ENCODE measurements around the gene HIP1. TPM values are rescaled to one million over a fixed set of nuclear protein-coding genes. Genes with fewer than 3 reads are reported as not detected.
A peak's percentile ranks its signal among the peaks of the same experiment; 100 is the strongest.

The HIP1 gene
- polyA plus RNA-seq, 3 donors = 4.3 to 14.8 (median 5.3) TPM

GRCh38 chr7:75575488-75576121 is 163.1 kb downstream of the HIP1 start:
- H3K4me3 ChIP-seq (replicated peaks in 1 of 3; ENCODE audit: low read depth in 2 of 3, low read length in 3 of 3) = no peak overlapping the region
- no peak overlapping the region for H3K27ac ChIP-seq (ENCODE audit: low read depth in 1 of 2, low read length in 2 of 2)
- H3K79me2 ChIP-seq (ENCODE audit: insufficient read depth, low read length) = no peaks in the 10 kb centered on the region
- no peak for TF ChIP-seq CTCF (IDR thresholded peaks at IDR 0.05)
- peaks cover 29 to 72% of the 10 kb centered on the region in 2 donors for H3K36me3 ChIP-seq (replicated peaks in 1 of 2; ENCODE audit: control insufficient read depth in 1 of 2, insufficient read depth in 2 of 2, low read length in 2 of 2)
- DNase-seq = no peak
- no peaks in the 10 kb centered on the region for H3K9me3 ChIP-seq (replicated peaks in 1 of 2; ENCODE audit: control insufficient read depth in 1 of 2, insufficient read depth in 1 of 2, low read length in 2 of 2)
- Mint-ChIP-seq H3K4me1 (peaks cover 2% of the 10 kb centered on the region), H3K4me3 (no peak overlapping the region), H3K27me3 (ENCODE audit: low read depth in 3 of 3) (peaks cover 0 to 3% (median 0%) of the 10 kb centered on the region in 3 donors), H3K36me3 (peaks cover 44 to 79% of the 10 kb centered on the region in 2 donors), H3K9me3 (peaks cover 0 to 2% (median 0%) of the 10 kb centered on the region in 7 donors), H3K27ac (peak overlapping the region in 2 of 7 donors; percentile 30 to 32)
- H3K9ac ChIP-seq (ENCODE audit: insufficient read depth, low read length, poor library complexity, severe bottlenecking) = no peak overlapping the region
- WGBS (ENCODE audit: insufficient coverage) = 96% methylated on average over 12 of the region's 13 CpGs
- no peaks in the 10 kb centered on the region for H3K27me3 ChIP-seq (ENCODE audit: control insufficient read depth in 2 of 2, insufficient read depth in 2 of 2, low read length in 2 of 2)
- no peak overlapping the region for H3K4me2 ChIP-seq (replicated peaks; ENCODE audit: extremely low read depth, low read length, poor library complexity, severe bottlenecking)
- H2AFZ ChIP-seq (ENCODE audit: insufficient read depth, low read depth, low read length, poor library complexity, severe bottlenecking) = no peak overlapping the region
- intact Hi-C loops (cut with micrococcal nuclease) = no loop called here
- H3K4me1 ChIP-seq (ENCODE audit: control insufficient read depth in 1 of 2, insufficient read depth in 2 of 2, low read length in 2 of 2) = no peaks in the 10 kb centered on the region
- no peaks in the 10 kb centered on the region for H4K20me1 ChIP-seq (ENCODE audit: insufficient read depth, low read length)

- Histone ChIP-seq H3K36me3 (replicated peaks in 1 of 2; ENCODE audit: control insufficient read depth in 1 of 2, insufficient read depth in 2 of 2, low read length in 2 of 2) (peaks cover 20 to 51% of the 10 kb centered on the region in 2 donors), H3K4me2 (replicated peaks; ENCODE audit: extremely low read depth, low read length, poor library complexity, severe bottlenecking) (no peak overlapping the region), H3K9ac (ENCODE audit: insufficient read depth, low read length, poor library complexity, severe bottlenecking) (no peak overlapping the region), H3K9me3 (replicated peaks in 1 of 2; ENCODE audit: control insufficient read depth in 1 of 2, insufficient read depth in 1 of 2, low read length in 2 of 2) (no peaks in the 10 kb centered on the region), H4K20me1 (ENCODE audit: insufficient read depth, low read length) (no peaks in the 10 kb centered on the region), H2AFZ (ENCODE audit: insufficient read depth, low read depth, low read length, poor library complexity, severe bottlenecking) (no peak overlapping the region), H3K79me2 (ENCODE audit: insufficient read depth, low read length) (no peaks in the 10 kb centered on the region), H3K4me3 (replicated peaks in 1 of 3; ENCODE audit: low read depth in 2 of 3, low read length in 3 of 3) (no peak overlapping the region), H3K27ac (ENCODE audit: low read depth in 1 of 2, low read length in 2 of 2) (no peak overlapping the region), H3K4me1 (ENCODE audit: control insufficient read depth in 1 of 2, insufficient read depth in 2 of 2, low read length in 2 of 2) (peaks cover 16 to 18% of the 10 kb centered on the region in 2 donors), H3K27me3 (ENCODE audit: control insufficient read depth in 2 of 2, insufficient read depth in 2 of 2, low read length in 2 of 2) (no peaks in the 10 kb centered on the region)
- intact Hi-C loops (cut with micrococcal nuclease) = loop anchor here in 1 of 2 donors (5.0 kb wide), 1 partner anchor 69 kb away; no protein-coding TSS in a partner anchor
- DNase-seq = no peak
- H3K27me3 Mint-ChIP-seq (ENCODE audit: low read depth in 3 of 3) = no peaks in the 10 kb centered on the region
- WGBS (ENCODE audit: insufficient coverage) = 100% methylated on average over 10 of the region's 14 CpGs
- H3K9me3 Mint-ChIP-seq = no peaks in the 10 kb centered on the region
- TF ChIP-seq CTCF (IDR thresholded peaks at IDR 0.05) = no peak
- H3K36me3 Mint-ChIP-seq = peaks cover 34 to 63% of the 10 kb centered on the region in 2 donors
- peak overlapping the region in 3 of 7 donors; percentile 7 to 47 (median 28) for H3K27ac Mint-ChIP-seq
- peaks cover 14% of the 10 kb centered on the region for H3K4me1 Mint-ChIP-seq
- H3K4me3 Mint-ChIP-seq = no peak overlapping the region
These were observed 165.2 kb downstream of the HIP1 start for GRCh38 chr7:75573477-75574019.
